Liver (tissue), 9 donors: Measurements from ENCODE around the gene FBXO21. TPM values are rescaled to one million over a fixed set of nuclear protein-coding genes. Genes with fewer than 3 reads are reported as not detected.
A peak's percentile ranks its signal among the peaks of the same experiment; 100 is the strongest.

Source experiments
- DNase-seq: peaks from one replicate; pipeline ENCODE4 v3.0.0-alpha.2; 2017; ENCODE audit warnings: low spot score
- H3K27ac ChIP-seq, 2 donors: one replicate each; pipeline ENCODE4 v1.7.0; 2013; ENCODE audit warnings: inconsistent platforms in 2 of 2, low read length in 2 of 2, control low read depth in 1 of 2, low read depth in 1 of 2, mild to moderate bottlenecking in 1 of 2
- H3K27me3 ChIP-seq, 4 donors: one replicate each; pipeline versions ENCODE4 v1.6.1 to v1.7.0; 2013; ENCODE audit warnings: low read length in 3 of 4, inconsistent platforms in 1 of 4, mild to moderate bottlenecking in 1 of 4, moderate library complexity in 1 of 4; ENCODE audit not compliant: control insufficient read depth in 4 of 4, insufficient read depth in 4 of 4
- H3K36me3 ChIP-seq, 4 donors: one replicate each; pipeline versions ENCODE4 v1.6.1 to v1.7.0; 2013; ENCODE audit warnings: low read length in 3 of 4, mild to moderate bottlenecking in 3 of 4, low read depth in 1 of 4, moderate library complexity in 1 of 4; ENCODE audit not compliant: control insufficient read depth in 4 of 4, insufficient read depth in 3 of 4
- H3K4me1 ChIP-seq, 4 donors: one replicate each; pipeline versions ENCODE4 v1.6.1 to v1.7.0; 2013; ENCODE audit warnings: low read length in 3 of 4, mild to moderate bottlenecking in 3 of 4, moderate library complexity in 1 of 4; ENCODE audit not compliant: control insufficient read depth in 4 of 4, insufficient read depth in 4 of 4
- H3K4me3 ChIP-seq, 3 donors: one replicate each; pipeline versions ENCODE4 v1.6.1 to v1.7.0; 2013; ENCODE audit warnings: low read length in 3 of 3, control low read depth in 1 of 3, low read depth in 1 of 3, mild to moderate bottlenecking in 1 of 3
- H3K9ac ChIP-seq, 2 donors: one replicate each; pipeline ENCODE4 v1.7.0; 2013; ENCODE audit warnings: low read length in 2 of 2, mild to moderate bottlenecking in 2 of 2, moderate library complexity in 2 of 2, control low read depth in 1 of 2, low read depth in 1 of 2
- H3K9me3 ChIP-seq, 4 donors: one replicate each; pipeline versions ENCODE4 v1.6.1 to v1.7.0; 2013; ENCODE audit warnings: low read length in 3 of 4; ENCODE audit not compliant: control insufficient read depth in 4 of 4
- ATF3 ChIP-seq: IDR thresholded peaks from 2 replicates; pipeline ENCODE4 v1.6.1; 2016; ENCODE audit warnings: antibody characterized with exemption
- CTCF ChIP-seq: fragments of 150-350 bp; IDR thresholded peaks from 2 replicates; pipeline ENCODE4 v1.5.1; 2017; ENCODE audit warnings: improper control_type of control experiment, low read depth, low read length; ENCODE audit not compliant: missing input control
- FOXA1 ChIP-seq: IDR thresholded peaks from 2 replicates; pipeline ENCODE4 v1.6.1; 2016; ENCODE audit warnings: antibody characterized with exemption
- GABPA ChIP-seq, 2 donors: IDR thresholded peaks in 1 of 2; conservative IDR thresholded peaks in 1 of 2; 2 replicates each; pipeline ENCODE4 v1.6.1; 2016; ENCODE audit warnings: antibody characterized with exemption in 2 of 2, mild to moderate bottlenecking in 1 of 2, moderate library complexity in 1 of 2
- HNF4A ChIP-seq, 2 donors: conservative IDR thresholded peaks; 2 replicates each; pipeline ENCODE4 v1.6.1; 2016; ENCODE audit warnings: antibody characterized with exemption in 2 of 2, mild to moderate bottlenecking in 2 of 2
- HNF4G ChIP-seq: IDR thresholded peaks from 2 replicates; pipeline ENCODE4 v1.6.1; 2016; ENCODE audit warnings: antibody characterized with exemption
- JUND ChIP-seq, 2 donors: IDR thresholded peaks; 2 replicates each; pipeline ENCODE4 v1.6.1; 2016; ENCODE audit warnings: antibody characterized with exemption in 2 of 2
- NR2F2 ChIP-seq: IDR thresholded peaks from 2 replicates; pipeline ENCODE4 v1.6.1; 2016; ENCODE audit warnings: antibody characterized with exemption
- RAD21 ChIP-seq, 2 donors: IDR thresholded peaks; 2 replicates each; pipeline ENCODE4 v1.6.1; 2016; ENCODE audit warnings: antibody characterized with exemption in 2 of 2, mild to moderate bottlenecking in 2 of 2
- RXRA ChIP-seq, 2 donors: IDR thresholded peaks; 2 replicates each; pipeline ENCODE4 v1.6.1; 2017 to 2018; ENCODE audit warnings: antibody characterized with exemption in 2 of 2, mild to moderate bottlenecking in 1 of 2
- SP1 ChIP-seq: IDR thresholded peaks from 2 replicates; pipeline ENCODE4 v1.6.1; 2018; ENCODE audit warnings: antibody characterized with exemption, mild to moderate bottlenecking
- YY1 ChIP-seq: IDR thresholded peaks from 2 replicates; pipeline ENCODE4 v1.6.1; 2016; ENCODE audit warnings: antibody characterized with exemption, mild to moderate bottlenecking
- WGBS: extraction: QIAGEN DNeasy Blood & Tissue Kit; methylation state at CpG from one replicate; pipeline ENCODE4 v1.1.7; 2013; 5-methylcytosine and 5-hydroxymethylcytosine counted together
- polyA plus RNA-seq, 2 donors: library from polyadenylated mRNA; stranded (reverse) in 1 of 2; unstranded in 1 of 2; fragments of 200-250 nt in 1 of 2; fragments of >200 nt in 1 of 2; fragmentation: Nextera tagmentation in 1 of 2; extraction: Ambion mirVana in 1 of 2; gene quantifications; one replicate each; pipeline versions ENCODE4 v1.2.1 to v1.2.3, GENCODE V29; 2013 to 2015
- total RNA-seq, 2 donors: library from RNA; depleted of rRNA; stranded (reverse); fragments of >200 nt; gene quantifications; one replicate each; pipeline ENCODE4 v1.2.3, GENCODE V29; 2014
- donor health status: healthy.
- donor health status: healthy.
- donor health status: healthy.
- donor health status: healthy.
- donor health status: healthy.

Gene FBXO21
- total and polyA plus RNA-seq, 4 donors = 12.9 to 54.4 (median 21.1) TPM

DNA sequence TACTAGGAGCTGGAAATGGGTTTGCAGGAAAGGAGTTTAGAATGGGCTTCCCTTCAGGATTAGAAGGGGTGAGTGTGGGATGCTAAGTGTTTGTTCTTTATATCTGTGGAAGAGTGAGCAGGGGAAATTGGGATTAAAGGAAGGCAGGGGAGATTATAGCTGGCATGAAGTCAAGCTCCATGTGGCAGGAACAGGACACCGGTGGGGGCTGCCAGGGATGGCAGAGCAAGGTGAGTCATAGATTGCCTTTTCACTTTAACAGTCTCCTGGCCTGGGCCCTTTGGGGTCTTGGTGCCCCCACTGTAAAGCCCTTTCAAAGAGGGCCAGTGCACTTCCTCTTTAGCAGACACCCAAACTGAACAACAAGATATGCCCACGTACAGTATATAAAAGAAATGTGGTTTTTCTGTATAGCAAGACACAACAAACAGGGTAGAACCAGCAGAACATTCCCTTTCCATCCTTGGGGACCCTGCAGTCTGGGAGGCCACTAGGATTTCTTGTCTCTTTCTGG is 23.1 kb upstream of the FBXO21 start:
- DNase-seq = no peak
- 54% methylated on average over 2 of the region's 2 CpGs for WGBS
- no peaks in the 10 kb centered on the region for H3K36me3 ChIP-seq
- no peaks in the 10 kb centered on the region for H3K9me3 ChIP-seq
- TF ChIP-seq RAD21 (IDR thresholded peaks at IDR 0.05) (no peak), ATF3 (no peak), FOXA1 (no peak), NR2F2 (no peak), SP1 (no peak), CTCF (no peak), GABPA (IDR thresholded peaks at IDR 0.05 in 1 of 2, conservative IDR thresholded peaks at IDR 0.05 in 1 of 2) (no peak), JUND (IDR thresholded peaks at IDR 0.05) (no peak), RXRA (IDR thresholded peaks at IDR 0.05) (no peak)
- H3K9ac ChIP-seq = no peak overlapping the region
- no peaks in the 10 kb centered on the region for H3K27me3 ChIP-seq
- H3K4me3 ChIP-seq = no peak overlapping the region
- H3K27ac ChIP-seq = no peak overlapping the region
- H3K4me1 ChIP-seq = peaks cover 0 to 17% (median 8%) of the 10 kb centered on the region in 4 donors

GRCh38 chr12:117212563-117213190 is 22.4 kb upstream of the FBXO21 start:
- H3K27me3 ChIP-seq = no peaks in the 10 kb centered on the region
- WGBS = 18% methylated on average over 7 of the region's 7 CpGs
- no peaks in the 10 kb centered on the region for H3K9me3 ChIP-seq
- no peak overlapping the region for H3K4me3 ChIP-seq
- H3K4me1 ChIP-seq = peaks cover 0 to 17% (median 8%) of the 10 kb centered on the region in 4 donors
- TF ChIP-seq YY1 (no peak), NR2F2 (no peak), SP1 (no peak), HNF4A (conservative IDR thresholded peaks at IDR 0.05) (peak; percentile 28 to 31), RAD21 (IDR thresholded peaks at IDR 0.05) (peak; percentile 93 to 96), CTCF (peak; percentile 92)
- H3K36me3 ChIP-seq = no peaks in the 10 kb centered on the region
- DNase-seq = peak; percentile 73
- no peak overlapping the region for H3K9ac ChIP-seq
- no peak overlapping the region for H3K27ac ChIP-seq

DNA sequence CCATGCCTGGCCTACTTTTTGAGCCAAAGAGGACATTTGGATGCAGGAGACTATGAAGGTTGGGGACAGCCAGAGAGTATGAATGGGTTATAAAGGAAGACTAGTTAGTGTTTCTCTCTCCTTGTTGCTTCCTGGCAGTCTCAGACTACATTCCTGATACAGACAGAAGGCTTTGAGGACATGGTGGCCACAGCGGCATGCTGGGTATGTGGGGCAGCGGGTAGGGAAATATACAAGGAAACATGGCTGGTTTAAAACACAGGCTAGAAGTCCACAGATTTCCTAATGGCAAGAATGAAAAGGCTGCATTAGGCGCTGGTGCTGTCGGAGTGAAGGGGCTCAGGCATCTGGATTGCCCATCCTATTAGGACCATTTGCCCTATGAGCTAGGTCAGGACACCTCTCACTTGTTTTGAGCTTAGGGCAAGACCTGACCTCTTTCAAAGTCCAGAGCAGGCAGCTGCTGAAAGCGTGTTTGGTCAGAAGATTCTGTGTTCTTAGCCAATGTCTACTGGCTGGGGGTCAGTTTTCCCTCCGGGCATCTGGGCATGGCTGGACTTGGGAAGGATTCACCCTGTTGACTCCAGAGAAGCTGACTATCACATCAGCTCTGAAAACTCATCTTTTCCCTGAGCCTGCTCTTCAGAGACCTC is 20.1 kb upstream of the FBXO21 start:
- Histone ChIP-seq H3K27ac (no peak overlapping the region), H3K27me3 (no peaks in the 10 kb centered on the region), H3K4me1 (peaks cover 0 to 17% (median 8%) of the 10 kb centered on the region in 4 donors), H3K36me3 (no peaks in the 10 kb centered on the region), H3K9me3 (no peaks in the 10 kb centered on the region), H3K4me3 (no peak overlapping the region), H3K9ac (no peak overlapping the region)
- peak; percentile 94 for TF ChIP-seq HNF4G
- TF ChIP-seq SP1 = peak; percentile 64
- peak; percentile 97 to 98 for TF ChIP-seq HNF4A (conservative IDR thresholded peaks at IDR 0.05)
- TF ChIP-seq NR2F2 = peak; percentile 62
- peak; percentile 33 to 37 for TF ChIP-seq JUND (IDR thresholded peaks at IDR 0.05)
- no peak for TF ChIP-seq RAD21 (IDR thresholded peaks at IDR 0.05)
- no peak for TF ChIP-seq CTCF
- peak; percentile 77 to 80 for TF ChIP-seq RXRA (IDR thresholded peaks at IDR 0.05)
- DNase-seq = no peak
- 63% methylated on average over 6 of the region's 6 CpGs for WGBS
